Measurements from ENCODE around the gene AGPAT3.

DNA sequence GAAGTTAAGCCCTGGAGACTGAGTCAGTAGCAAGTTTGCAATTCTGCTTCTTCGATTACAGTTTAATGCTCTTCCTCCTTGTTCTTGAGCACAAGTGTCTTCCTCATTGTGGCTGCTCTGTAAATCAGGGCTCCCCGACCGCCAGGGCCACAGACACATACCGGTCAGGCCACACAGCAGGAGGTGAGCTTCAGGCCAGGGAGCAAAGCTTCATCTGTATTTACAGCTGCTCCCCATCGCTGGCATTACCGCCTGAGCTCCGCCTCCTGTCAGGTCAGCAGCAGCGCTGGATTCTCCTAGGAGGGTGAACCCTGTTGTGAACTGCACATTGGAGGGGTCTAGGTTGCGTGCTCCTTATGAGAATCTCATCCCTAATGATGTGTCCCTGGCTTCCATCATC is 145.4 kb downstream of the AGPAT3 start:
- TF ChIP-seq, protein P1, sequence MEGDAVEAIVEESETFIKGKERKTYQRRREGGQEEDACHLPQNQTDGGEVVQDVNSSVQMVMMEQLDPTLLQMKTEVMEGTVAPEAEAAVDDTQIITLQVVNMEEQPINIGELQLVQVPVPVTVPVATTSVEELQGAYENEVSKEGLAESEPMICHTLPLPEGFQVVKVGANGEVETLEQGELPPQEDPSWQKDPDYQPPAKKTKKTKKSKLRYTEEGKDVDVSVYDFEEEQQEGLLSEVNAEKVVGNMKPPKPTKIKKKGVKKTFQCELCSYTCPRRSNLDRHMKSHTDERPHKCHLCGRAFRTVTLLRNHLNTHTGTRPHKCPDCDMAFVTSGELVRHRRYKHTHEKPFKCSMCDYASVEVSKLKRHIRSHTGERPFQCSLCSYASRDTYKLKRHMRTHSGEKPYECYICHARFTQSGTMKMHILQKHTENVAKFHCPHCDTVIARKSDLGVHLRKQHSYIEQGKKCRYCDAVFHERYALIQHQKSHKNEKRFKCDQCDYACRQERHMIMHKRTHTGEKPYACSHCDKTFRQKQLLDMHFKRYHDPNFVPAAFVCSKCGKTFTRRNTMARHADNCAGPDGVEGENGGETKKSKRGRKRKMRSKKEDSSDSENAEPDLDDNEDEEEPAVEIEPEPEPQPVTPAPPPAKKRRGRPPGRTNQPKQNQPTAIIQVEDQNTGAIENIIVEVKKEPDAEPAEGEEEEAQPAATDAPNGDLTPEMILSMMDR (IDR thresholded peaks at IDR 0.05): no peak
- TF ChIP-seq ZFX (IDR thresholded peaks at IDR 0.05; ENCODE audit: borderline replicate concordance): no peak
